Measurements from ENCODE around the gene REM1. TPM values are rescaled to one million over a fixed set of nuclear protein-coding genes. Genes with fewer than 3 reads are reported as not detected.

REM1 gene
- total RNA-seq, 1 donor from 2014 or later, result not detected

- H3K27me3 Mint-ChIP-seq (ENCODE audit: low read depth), result peaks cover 30% of the 10 kb centered on the region
These were observed 2.4 kb upstream of the REM1 start for GRCh38 chr20:31472395-31473330.

GRCh38 chr20:31473331-31474096 lies 1.6 kb upstream of the REM1 start:
- peaks cover 34% of the 10 kb centered on the region for H3K27me3 Mint-ChIP-seq (ENCODE audit: low read depth)
- no peak for DNase-seq (ENCODE audit: low spot score)
- H3K27ac Mint-ChIP-seq, result no peak overlapping the region
- intact Hi-C loops (cut with micrococcal nuclease), result no loop called here
- H3K36me3 Mint-ChIP-seq (ENCODE audit: low read depth), result no peaks in the 10 kb centered on the region
- H3K4me1 Mint-ChIP-seq (ENCODE audit: low read depth), result peaks cover 6% of the 10 kb centered on the region
- peaks cover 4% of the 10 kb centered on the region for H3K9me3 Mint-ChIP-seq
- no peak overlapping the region for H3K4me3 Mint-ChIP-seq (ENCODE audit: low read depth)

More at GRCh38 chr20:31472395-31473330, 2.4 kb upstream of the REM1 start:
- H3K4me1 Mint-ChIP-seq (ENCODE audit: low read depth), result peaks cover 6% of the 10 kb centered on the region
- DNase-seq (ENCODE audit: low spot score), result no peak
- no peak overlapping the region for H3K27ac Mint-ChIP-seq
- H3K9me3 Mint-ChIP-seq, result peaks cover 4% of the 10 kb centered on the region
- no peak overlapping the region for H3K4me3 Mint-ChIP-seq (ENCODE audit: low read depth)
- H3K36me3 Mint-ChIP-seq (ENCODE audit: low read depth), result no peaks in the 10 kb centered on the region
- intact Hi-C loops (cut with micrococcal nuclease), result no loop called here

- peaks cover 4% of the 10 kb centered on the region for H3K9me3 Mint-ChIP-seq
- DNase-seq (ENCODE audit: low spot score), result no peak
- peaks cover 34% of the 10 kb centered on the region for H3K27me3 Mint-ChIP-seq (ENCODE audit: low read depth)
- no peak overlapping the region for H3K4me3 Mint-ChIP-seq (ENCODE audit: low read depth)
- no peak overlapping the region for H3K27ac Mint-ChIP-seq
- peaks cover 6% of the 10 kb centered on the region for H3K4me1 Mint-ChIP-seq (ENCODE audit: low read depth)
- intact Hi-C loops (cut with micrococcal nuclease), result no loop called here
- H3K36me3 Mint-ChIP-seq (ENCODE audit: low read depth), result no peaks in the 10 kb centered on the region
These were observed 1.0 kb upstream of the REM1 start for GRCh38 chr20:31474097-31474436.

GRCh38 chr20:31475472-31476293 lies 595 bp downstream of the REM1 start:
- intact Hi-C loops (cut with micrococcal nuclease), result no loop called here
- Mint-ChIP-seq H3K27me3 (ENCODE audit: low read depth) (peaks cover 34% of the 10 kb centered on the region), H3K27ac (no peak overlapping the region), H3K4me3 (ENCODE audit: low read depth) (no peak overlapping the region), H3K4me1 (ENCODE audit: low read depth) (peaks cover 6% of the 10 kb centered on the region), H3K9me3 (peaks cover 4% of the 10 kb centered on the region), H3K36me3 (ENCODE audit: low read depth) (no peaks in the 10 kb centered on the region)
- DNase-seq (ENCODE audit: low spot score), result no peak

- peaks cover 34% of the 10 kb centered on the region for H3K27me3 Mint-ChIP-seq (ENCODE audit: low read depth)
- no peaks in the 10 kb centered on the region for H3K36me3 Mint-ChIP-seq (ENCODE audit: low read depth)
- no peak for DNase-seq (ENCODE audit: low spot score)
- no peak overlapping the region for H3K4me3 Mint-ChIP-seq (ENCODE audit: low read depth)
- intact Hi-C loops (cut with micrococcal nuclease), result no loop called here
- H3K27ac Mint-ChIP-seq, result no peak overlapping the region
- H3K9me3 Mint-ChIP-seq, result peaks cover 4% of the 10 kb centered on the region
- peaks cover 6% of the 10 kb centered on the region for H3K4me1 Mint-ChIP-seq (ENCODE audit: low read depth)
These were observed 1.2 kb downstream of the REM1 start for GRCh38 chr20:31476294-31476585.

GRCh38 chr20:31476643-31477215 lies 1.6 kb downstream of the REM1 start:
- intact Hi-C loops (cut with micrococcal nuclease), result no loop called here
- H3K4me3 Mint-ChIP-seq (ENCODE audit: low read depth), result no peak overlapping the region
- peaks cover 37% of the 10 kb centered on the region for H3K27me3 Mint-ChIP-seq (ENCODE audit: low read depth)
- peaks cover 4% of the 10 kb centered on the region for H3K9me3 Mint-ChIP-seq
- H3K36me3 Mint-ChIP-seq (ENCODE audit: low read depth), result no peaks in the 10 kb centered on the region
- peaks cover 6% of the 10 kb centered on the region for H3K4me1 Mint-ChIP-seq (ENCODE audit: low read depth)
- no peak overlapping the region for H3K27ac Mint-ChIP-seq
- DNase-seq (ENCODE audit: low spot score), result no peak

- no peak for DNase-seq (ENCODE audit: low spot score)
- intact Hi-C loops (cut with micrococcal nuclease), result no loop called here
- H3K36me3 Mint-ChIP-seq (ENCODE audit: low read depth), result no peaks in the 10 kb centered on the region
- no peaks in the 10 kb centered on the region for H3K9me3 Mint-ChIP-seq
- H3K4me3 Mint-ChIP-seq (ENCODE audit: low read depth), result no peak overlapping the region
- no peak overlapping the region for H3K27ac Mint-ChIP-seq
- H3K27me3 Mint-ChIP-seq (ENCODE audit: low read depth), result peaks cover 19% of the 10 kb centered on the region
- peaks cover 4% of the 10 kb centered on the region for H3K4me1 Mint-ChIP-seq (ENCODE audit: low read depth)
These were observed 8.9 kb downstream of the REM1 start for GRCh38 chr20:31484001-31484400.

GRCh38 chr20:31485450-31486339 lies 10.6 kb downstream of the REM1 start:
- no peaks in the 10 kb centered on the region for H3K9me3 Mint-ChIP-seq
- H3K4me3 Mint-ChIP-seq (ENCODE audit: low read depth), result no peak overlapping the region
- peaks cover 4% of the 10 kb centered on the region for H3K4me1 Mint-ChIP-seq (ENCODE audit: low read depth)
- no peak overlapping the region for H3K27ac Mint-ChIP-seq
- intact Hi-C loops (cut with micrococcal nuclease), result no loop called here
- no peaks in the 10 kb centered on the region for H3K36me3 Mint-ChIP-seq (ENCODE audit: low read depth)
- no peak for DNase-seq (ENCODE audit: low spot score)
- peaks cover 20% of the 10 kb centered on the region for H3K27me3 Mint-ChIP-seq (ENCODE audit: low read depth)

GRCh38 chr20:31488115-31488514 lies 13.0 kb downstream of the REM1 start:
- H3K4me3 Mint-ChIP-seq (ENCODE audit: low read depth), result no peak overlapping the region
- peaks cover 4% of the 10 kb centered on the region for H3K4me1 Mint-ChIP-seq (ENCODE audit: low read depth)
- DNase-seq (ENCODE audit: low spot score), result no peak
- no peaks in the 10 kb centered on the region for H3K36me3 Mint-ChIP-seq (ENCODE audit: low read depth)
- intact Hi-C loops (cut with micrococcal nuclease), result no loop called here
- no peak overlapping the region for H3K27ac Mint-ChIP-seq
- no peaks in the 10 kb centered on the region for H3K9me3 Mint-ChIP-seq
- peaks cover 17% of the 10 kb centered on the region for H3K27me3 Mint-ChIP-seq (ENCODE audit: low read depth)

- intact Hi-C loops (cut with micrococcal nuclease), result no loop called here
- no peak for DNase-seq (ENCODE audit: low spot score)
- Mint-ChIP-seq H3K4me1 (ENCODE audit: low read depth) (peaks cover 4% of the 10 kb centered on the region), H3K27me3 (ENCODE audit: low read depth) (peaks cover 21% of the 10 kb centered on the region), H3K9me3 (no peaks in the 10 kb centered on the region), H3K36me3 (ENCODE audit: low read depth) (no peaks in the 10 kb centered on the region), H3K4me3 (ENCODE audit: low read depth) (no peak overlapping the region), H3K27ac (no peak overlapping the region)
These were observed 14.1 kb downstream of the REM1 start for GRCh38 chr20:31489152-31489551.

- DNase-seq (ENCODE audit: low spot score), result no peak
- intact Hi-C loops (cut with micrococcal nuclease), result no loop called here
- H3K27me3 Mint-ChIP-seq (ENCODE audit: low read depth), result peaks cover 27% of the 10 kb centered on the region
- peaks cover 4% of the 10 kb centered on the region for H3K4me1 Mint-ChIP-seq (ENCODE audit: low read depth)
- no peaks in the 10 kb centered on the region for H3K9me3 Mint-ChIP-seq
- no peaks in the 10 kb centered on the region for H3K36me3 Mint-ChIP-seq (ENCODE audit: low read depth)
- H3K4me3 Mint-ChIP-seq (ENCODE audit: low read depth), result no peak overlapping the region
- no peak overlapping the region for H3K27ac Mint-ChIP-seq
These were observed 15.7 kb downstream of the REM1 start for GRCh38 chr20:31490752-31491151.

- intact Hi-C loops (cut with micrococcal nuclease), result no loop called here
- no peak overlapping the region for H3K4me3 Mint-ChIP-seq (ENCODE audit: low read depth)
- DNase-seq (ENCODE audit: low spot score), result no peak
- no peaks in the 10 kb centered on the region for H3K36me3 Mint-ChIP-seq (ENCODE audit: low read depth)
- no peaks in the 10 kb centered on the region for H3K4me1 Mint-ChIP-seq (ENCODE audit: low read depth)
- H3K9me3 Mint-ChIP-seq, result no peaks in the 10 kb centered on the region
- H3K27ac Mint-ChIP-seq, result no peak overlapping the region
- H3K27me3 Mint-ChIP-seq (ENCODE audit: low read depth), result peaks cover 24% of the 10 kb centered on the region
These were observed 19.0 kb downstream of the REM1 start for GRCh38 chr20:31494131-31494530.
